Natural killer cell (primary cell): ENCODE data around the gene DES. TPM values are rescaled to one million over a fixed set of nuclear protein-coding genes. Genes with fewer than 3 reads are reported as not detected.
"Not testable (repeated sequence)": the region's sequence is repeated elsewhere in the genome, so short reads cannot be mapped to it uniquely, and the experiment has no call there.

Experiments used
- ATAC-seq, 3 donors: fragments of 150-1000 bp in 2 of 3; fragments of 200-7000 bp in 1 of 3; cut with Tn5 transposase; 1 replicate in 1 of 3; 2 replicates in 2 of 3; pipeline ENCODE4 v1.10.0; 2021; ENCODE audit warnings: mild to moderate bottlenecking in 2 of 3, moderate library complexity in 2 of 3
- DNase-seq, 2 donors: peaks; one replicate each; pipeline versions ENCODE4 v3.0.0 to v3.0.0-alpha.2; 2013 to 2021; ENCODE audit warnings: mixed read lengths in 1 of 2
- H3K27ac ChIP-seq: one replicate; pipeline ENCODE4 v1.5.1; 2013; ENCODE audit warnings: mild to moderate bottlenecking, low read length
- H3K27me3 ChIP-seq: one replicate; pipeline ENCODE4 v1.6.1; 2013; ENCODE audit warnings: low read length; ENCODE audit not compliant: control insufficient read depth, insufficient read depth
- H3K36me3 ChIP-seq: one replicate; pipeline ENCODE4 v1.6.1; 2013; ENCODE audit warnings: low read length; ENCODE audit not compliant: control insufficient read depth, insufficient read depth
- H3K4me1 ChIP-seq: one replicate; pipeline ENCODE4 v1.6.1; 2013; ENCODE audit warnings: low read length; ENCODE audit not compliant: control insufficient read depth, insufficient read depth
- H3K4me3 ChIP-seq: one replicate; pipeline ENCODE4 v1.5.1; 2013; ENCODE audit warnings: low read length
- H3K9me3 ChIP-seq: one replicate; pipeline ENCODE4 v1.6.1; 2013; ENCODE audit warnings: low read length; ENCODE audit not compliant: control insufficient read depth, insufficient read depth
- H3K27ac Mint-ChIP-seq, 2 donors: one replicate each; pipeline ENCODE4 v1.8.0; 2022; ENCODE audit warnings: mild to moderate bottlenecking in 2 of 2, mixed read lengths in 2 of 2, moderate library complexity in 1 of 2
- H3K27me3 Mint-ChIP-seq, 2 donors: one replicate each; pipeline ENCODE4 v1.8.0; 2022; ENCODE audit warnings: low read depth in 2 of 2, mixed read lengths in 2 of 2
- H3K36me3 Mint-ChIP-seq: one replicate; pipeline ENCODE4 v1.8.0; 2022; ENCODE audit warnings: mixed read lengths
- H3K4me1 Mint-ChIP-seq, 2 donors: one replicate each; pipeline ENCODE4 v1.8.0; 2022; ENCODE audit warnings: mixed read lengths in 2 of 2
- H3K4me3 Mint-ChIP-seq: one replicate; pipeline ENCODE4 v1.8.0; 2022; ENCODE audit warnings: mild to moderate bottlenecking, moderate library complexity, mixed read lengths
- H3K9me3 Mint-ChIP-seq, 2 donors: one replicate each; pipeline ENCODE4 v1.8.0; 2022; ENCODE audit warnings: mixed read lengths in 2 of 2
- WGBS: methylation state at CpG from one replicate; pipeline ENCODE4 v1.1.7; 2013; ENCODE audit warnings: missing lambda C conversion rate; ENCODE audit not compliant: insufficient coverage; 5-methylcytosine and 5-hydroxymethylcytosine counted together
- intact Hi-C: fragments of 100-400 bp; cut with micrococcal nuclease; formaldehyde crosslinking; loops from one replicate; pipeline ENCODE4 v1.14.2; 2022
- total RNA-seq, 4 donors: library from RNA; stranded (reverse); fragments of 120-200 nt in 1 of 4; gene quantifications; one replicate each; pipeline versions ENCODE4 v1.2.3 to v1.2.4, GENCODE V29; 2013 to 2022
- TF ChIP-seq, protein P1 (sequence below): fragments of 200-600 bp; IDR thresholded peaks from one replicate; pipeline ENCODE4 v1.8.0; 2022; ENCODE audit warnings: antibody characterized with exemption

The DES gene
- total RNA-seq, 3 donors from 2014 or later (not counting 1 experiment from before 2014, with no cell fraction given) = not detected

DNA sequence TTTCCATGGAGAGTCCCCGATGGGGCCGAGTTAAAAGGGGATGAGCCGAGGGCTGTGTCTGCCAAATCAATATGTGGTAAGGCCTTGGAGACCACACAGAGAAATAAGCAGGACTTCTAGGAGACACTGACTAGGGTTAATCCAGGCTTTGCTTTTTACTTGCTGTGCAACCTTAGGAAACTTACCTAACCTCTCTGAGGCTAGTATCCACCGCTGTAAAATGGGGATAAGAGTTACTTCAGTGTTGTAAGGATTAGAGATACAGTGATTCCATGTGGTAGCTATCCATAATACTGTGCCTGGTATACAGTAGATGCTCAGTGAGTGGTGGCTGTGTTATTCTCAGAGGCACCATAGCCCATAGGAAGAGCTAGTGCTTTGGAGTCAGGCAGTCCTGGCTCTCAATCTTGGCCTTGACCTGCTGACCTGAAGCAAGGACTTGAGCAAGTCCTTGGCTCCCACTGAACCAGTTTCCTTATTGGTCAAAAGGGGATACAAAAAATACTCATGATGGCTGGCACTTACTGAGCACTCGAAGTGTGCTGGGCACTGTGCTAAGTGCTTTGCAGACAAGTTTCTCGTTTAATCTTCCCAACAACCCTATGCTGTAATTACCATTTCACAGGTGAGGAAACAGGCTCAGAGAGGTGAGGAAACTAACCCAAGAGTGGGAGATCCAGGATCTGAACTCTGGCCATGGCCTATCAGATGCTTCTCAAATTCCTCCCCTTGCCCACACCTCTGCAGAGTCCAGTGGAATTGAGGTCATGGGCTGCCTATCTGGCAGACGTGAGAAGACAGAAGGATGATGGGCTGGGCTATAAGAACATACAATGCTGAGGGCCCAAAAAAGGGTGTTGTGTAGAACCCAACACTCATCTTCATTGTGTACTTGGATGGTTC lies 12.0 kb upstream of the DES start:
- Histone ChIP-seq H3K36me3 (no peaks in the 10 kb centered on the region), H3K9me3 (no peaks in the 10 kb centered on the region), H3K4me1 (no peaks in the 10 kb centered on the region), H3K4me3 (no peak overlapping the region), H3K27me3 (no peaks in the 10 kb centered on the region), H3K27ac (no peak overlapping the region)
- TF ChIP-seq, protein P1, sequence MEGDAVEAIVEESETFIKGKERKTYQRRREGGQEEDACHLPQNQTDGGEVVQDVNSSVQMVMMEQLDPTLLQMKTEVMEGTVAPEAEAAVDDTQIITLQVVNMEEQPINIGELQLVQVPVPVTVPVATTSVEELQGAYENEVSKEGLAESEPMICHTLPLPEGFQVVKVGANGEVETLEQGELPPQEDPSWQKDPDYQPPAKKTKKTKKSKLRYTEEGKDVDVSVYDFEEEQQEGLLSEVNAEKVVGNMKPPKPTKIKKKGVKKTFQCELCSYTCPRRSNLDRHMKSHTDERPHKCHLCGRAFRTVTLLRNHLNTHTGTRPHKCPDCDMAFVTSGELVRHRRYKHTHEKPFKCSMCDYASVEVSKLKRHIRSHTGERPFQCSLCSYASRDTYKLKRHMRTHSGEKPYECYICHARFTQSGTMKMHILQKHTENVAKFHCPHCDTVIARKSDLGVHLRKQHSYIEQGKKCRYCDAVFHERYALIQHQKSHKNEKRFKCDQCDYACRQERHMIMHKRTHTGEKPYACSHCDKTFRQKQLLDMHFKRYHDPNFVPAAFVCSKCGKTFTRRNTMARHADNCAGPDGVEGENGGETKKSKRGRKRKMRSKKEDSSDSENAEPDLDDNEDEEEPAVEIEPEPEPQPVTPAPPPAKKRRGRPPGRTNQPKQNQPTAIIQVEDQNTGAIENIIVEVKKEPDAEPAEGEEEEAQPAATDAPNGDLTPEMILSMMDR = no peak
- Mint-ChIP-seq H3K27ac (no peak overlapping the region), H3K4me1 (peaks cover 0 to 11% of the 10 kb centered on the region in 2 donors), H3K4me3 (no peak overlapping the region), H3K9me3 (no peaks in the 10 kb centered on the region), H3K36me3 (no peaks in the 10 kb centered on the region), H3K27me3 (peaks cover 19 to 21% of the 10 kb centered on the region in 2 donors)
- intact Hi-C loops = no loop called here
- DNase-seq = no peak
- 89% methylated on average over 7 of the region's 7 CpGs for WGBS
- ATAC-seq = no peak

DNA sequence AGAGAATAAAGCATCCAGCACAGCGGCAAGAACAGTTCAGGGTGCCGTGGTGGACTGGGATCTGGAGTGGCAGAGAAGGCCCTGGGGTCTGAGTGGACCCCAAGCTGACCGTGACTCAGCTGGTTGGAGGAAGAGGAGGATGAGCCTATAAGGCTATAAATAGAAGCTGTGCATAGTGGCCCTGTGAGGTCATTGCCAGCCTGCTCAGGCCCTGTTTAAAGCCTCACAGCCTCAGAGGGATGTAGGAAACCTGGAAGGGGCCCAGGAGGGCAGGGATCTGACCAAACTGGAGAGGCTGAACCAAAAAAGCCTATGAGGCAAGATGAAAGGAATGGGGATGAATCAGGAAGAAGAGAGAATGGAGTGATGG lies 11.3 kb upstream of the DES start:
- no peaks in the 10 kb centered on the region for H3K36me3 ChIP-seq
- Mint-ChIP-seq H3K4me1 (peaks cover 0 to 11% of the 10 kb centered on the region in 2 donors), H3K36me3 (no peaks in the 10 kb centered on the region), H3K27me3 (peaks cover 17 to 19% of the 10 kb centered on the region in 2 donors), H3K4me3 (no peak overlapping the region), H3K27ac (no peak overlapping the region), H3K9me3 (no peaks in the 10 kb centered on the region)
- 83% methylated on average over 3 of the region's 3 CpGs for WGBS
- TF ChIP-seq, protein P1 = no peak
- no peak overlapping the region for H3K27ac ChIP-seq
- no peaks in the 10 kb centered on the region for H3K4me1 ChIP-seq
- intact Hi-C loops = no loop called here
- DNase-seq = no peak
- H3K9me3 ChIP-seq = no peaks in the 10 kb centered on the region
- no peak overlapping the region for H3K4me3 ChIP-seq
- no peaks in the 10 kb centered on the region for H3K27me3 ChIP-seq
- no peak for ATAC-seq

DNA sequence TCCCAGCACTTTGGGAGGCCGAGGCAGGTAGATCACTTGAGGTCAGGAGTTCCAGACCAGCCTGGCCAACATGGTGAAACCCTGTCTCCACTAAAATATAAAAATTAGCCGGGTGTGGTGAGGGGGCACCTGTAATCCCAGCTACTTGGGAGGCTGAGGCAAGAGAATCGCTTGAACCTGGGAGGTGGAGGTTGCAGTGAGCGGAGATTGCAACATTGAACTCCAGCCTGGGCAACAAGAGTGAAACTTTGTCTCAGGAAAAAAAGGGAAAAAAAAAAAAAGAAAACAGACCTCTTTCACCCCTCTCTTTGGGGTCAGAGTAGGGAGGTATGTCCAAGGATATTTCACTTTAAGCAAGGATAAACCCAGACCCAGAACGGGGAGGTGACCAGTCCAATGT lies 10.8 kb upstream of the DES start:
- H3K27ac Mint-ChIP-seq, H3K4me1 ChIP-seq, intact Hi-C loops, H3K9me3 ChIP-seq, H3K9me3 Mint-ChIP-seq, H3K36me3 Mint-ChIP-seq, DNase-seq, ATAC-seq, H3K4me1 Mint-ChIP-seq, H3K27me3 ChIP-seq, H3K4me3 ChIP-seq, H3K4me3 Mint-ChIP-seq, H3K36me3 ChIP-seq, H3K27ac ChIP-seq: not testable (repeated sequence)
- 81% methylated on average over 2 of the region's 5 CpGs for WGBS
- H3K27me3 Mint-ChIP-seq = peaks cover 14 to 15% of the 10 kb centered on the region in 2 donors

DNA sequence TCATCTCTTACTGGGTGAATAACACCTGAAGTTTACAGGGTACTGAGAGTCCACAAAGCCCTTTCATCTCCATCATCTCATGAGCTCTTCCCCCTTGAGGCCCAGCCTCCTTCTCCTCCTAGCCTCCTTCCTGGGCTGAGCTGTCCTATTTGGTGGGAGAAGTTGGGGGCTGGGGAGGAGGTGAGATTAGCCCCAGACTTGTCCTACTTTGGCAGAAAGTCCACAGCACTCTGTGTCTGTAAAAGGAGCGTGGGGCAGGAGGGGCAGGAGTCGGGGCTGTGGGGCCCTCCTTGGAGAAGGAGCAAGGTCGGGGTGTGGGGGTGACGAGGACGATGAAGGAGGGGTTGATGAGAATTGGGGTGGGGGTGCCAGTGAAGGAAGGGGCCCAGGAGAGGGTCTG lies 10.0 kb upstream of the DES start:
- ATAC-seq (no peak), DNase-seq (no peak)
- Mint-ChIP-seq H3K4me1 (peaks cover 0 to under 1% of the 10 kb centered on the region in 2 donors), H3K36me3 (no peaks in the 10 kb centered on the region), H3K27me3 (peaks cover 11 to 13% of the 10 kb centered on the region in 2 donors), H3K9me3 (no peaks in the 10 kb centered on the region), H3K4me3 (no peak overlapping the region), H3K27ac (no peak overlapping the region)
- WGBS = 87% methylated on average over 5 of the region's 5 CpGs
- Histone ChIP-seq H3K4me3 (no peak overlapping the region), H3K9me3 (peaks cover 2% of the 10 kb centered on the region), H3K27ac (no peak overlapping the region), H3K27me3 (peaks cover 3% of the 10 kb centered on the region), H3K36me3 (no peaks in the 10 kb centered on the region), H3K4me1 (no peaks in the 10 kb centered on the region)
- intact Hi-C loops = no loop called here
- TF ChIP-seq, protein P1 = no peak
